Stimulated activated CD4-positive, alpha-beta T cell treated with anti-CD3 and anti-CD28 coated beads, Interleukin-15, amount 100 ng/mL, for 24 hours (primary cell): ENCODE data around the gene SENP7.
"Not testable (repeated sequence)": the region's sequence is repeated elsewhere in the genome, so short reads cannot be mapped to it uniquely, and the experiment has no call there.

Source experiments
- DNase-seq: peaks from one replicate; pipeline ENCODE4 v3.0.0-alpha.2; 2020

SENP7 gene

DNA sequence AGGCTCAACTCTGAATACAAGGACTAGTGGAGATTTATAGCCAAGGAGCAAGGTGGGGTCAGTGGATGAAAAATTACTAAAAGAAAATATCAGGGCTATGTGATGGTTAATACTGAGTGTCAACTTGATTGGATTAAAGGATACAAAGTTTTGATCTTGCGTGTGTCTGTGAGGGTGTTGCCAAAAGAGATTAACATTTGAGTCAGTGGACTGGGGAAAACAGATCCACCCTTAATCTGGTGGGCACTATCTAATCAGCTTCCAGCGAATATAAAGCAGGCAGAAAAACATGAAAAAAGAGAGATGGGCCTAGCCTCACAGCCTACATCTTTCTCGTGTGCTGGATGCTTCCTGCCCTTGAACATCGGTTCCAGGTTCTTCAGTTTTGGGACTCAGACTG is 14.4 kb upstream of the SENP7 start:
- DNase-seq: no peak

DNA sequence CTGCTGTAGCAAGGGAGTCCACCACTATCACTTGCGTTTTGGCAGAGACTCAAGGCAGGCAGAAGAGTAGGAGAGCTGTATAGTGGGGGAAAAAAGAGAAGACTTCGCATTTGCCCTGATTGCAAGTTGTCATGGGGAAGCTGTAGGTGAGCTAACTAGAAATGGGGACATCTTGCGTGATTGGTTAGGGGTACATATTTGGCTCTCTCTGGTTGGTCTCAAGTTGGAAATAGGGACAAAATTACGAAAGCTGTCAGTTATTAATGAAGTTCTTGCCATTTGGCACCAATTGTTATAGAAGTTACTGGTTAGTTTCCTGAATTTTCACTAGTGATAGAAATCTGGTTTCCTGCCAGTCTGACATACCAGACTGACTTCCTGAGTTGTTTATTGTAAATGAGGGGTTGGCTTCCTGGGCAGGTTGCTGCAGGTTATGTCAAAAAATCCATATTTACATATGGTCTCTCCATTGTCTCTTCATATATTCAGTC is 8.2 kb upstream of the SENP7 start:
- no peak for DNase-seq

- no peak for DNase-seq
These were observed 6.8 kb upstream of the SENP7 start for GRCh38 chr3:101519685-101520365.

DNA sequence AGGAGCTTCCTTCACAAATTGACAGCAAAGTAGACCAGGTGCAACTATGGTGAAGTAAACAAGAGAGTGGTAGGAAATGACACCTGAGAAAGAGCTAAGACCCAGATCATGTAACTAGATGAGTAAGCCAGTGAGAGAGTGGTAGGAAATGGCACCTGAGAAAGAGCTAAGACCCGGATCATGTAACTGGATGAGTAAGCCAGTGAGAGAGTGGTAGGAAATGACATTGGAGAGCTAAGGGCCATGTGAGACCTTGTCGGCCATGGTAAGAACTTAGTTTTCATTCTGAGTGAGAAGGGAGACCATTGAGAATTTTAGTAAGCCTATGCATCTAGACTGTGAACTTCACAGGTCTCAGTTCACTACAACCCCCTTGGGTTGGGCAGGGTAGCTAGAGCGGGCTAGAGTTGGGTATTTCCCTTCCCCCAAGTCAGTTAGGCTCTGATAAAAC is 5.4 kb upstream of the SENP7 start:
- peak; percentile 52 for DNase-seq

DNA sequence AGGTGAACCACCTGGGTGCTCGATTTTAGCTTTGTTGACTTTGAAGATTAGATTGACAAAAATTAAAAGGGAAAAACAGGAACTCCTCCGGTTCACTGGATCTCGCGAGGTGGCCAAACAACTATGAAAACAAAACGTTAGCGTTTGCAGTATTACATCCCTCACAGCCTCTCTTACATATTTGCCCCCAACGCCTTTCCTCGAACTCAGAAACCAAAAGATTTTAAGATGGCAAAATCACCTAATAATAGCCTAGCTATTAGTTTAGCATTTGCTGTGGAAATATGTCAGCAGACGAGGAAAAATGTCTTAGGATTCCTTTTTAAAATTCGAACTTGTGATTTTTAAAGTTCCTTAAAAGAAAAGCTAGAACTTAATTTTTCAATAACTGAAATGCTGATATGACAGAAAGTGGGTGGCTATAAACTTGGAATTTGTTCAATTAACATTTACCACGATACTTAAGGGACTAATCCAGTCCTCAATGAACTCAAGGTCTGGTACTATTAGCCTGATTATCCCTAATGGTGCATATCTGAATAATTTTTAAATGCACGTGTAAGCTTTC is 491 bp upstream of the SENP7 start:
- DNase-seq: no peak

GRCh38 chr3:101512396-101512645 is 691 bp downstream of the SENP7 start:
- DNase-seq: peak; percentile 45

DNA sequence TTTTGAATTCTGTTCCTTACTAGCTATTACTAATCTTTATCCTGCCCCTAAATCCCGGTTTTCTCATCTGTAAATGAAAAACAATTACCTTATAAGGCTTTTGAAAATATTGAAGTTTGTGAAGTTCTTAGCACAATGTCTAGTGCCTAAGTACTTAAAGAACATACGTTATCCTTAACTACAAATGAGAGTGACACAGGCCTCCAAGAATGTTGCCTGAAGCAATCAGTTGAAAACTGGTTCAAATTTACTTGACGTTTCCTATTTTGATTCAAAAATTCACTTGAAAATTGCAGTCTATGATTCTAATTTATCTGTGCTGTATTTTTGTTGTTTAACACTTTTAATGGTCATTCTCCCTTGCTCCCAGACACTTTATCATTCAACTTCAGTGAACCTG is 3.2 kb downstream of the SENP7 start:
- no peak for DNase-seq

- DNase-seq: no peak
These were observed 3.7 kb downstream of the SENP7 start for GRCh38 chr3:101509281-101509680.

- DNase-seq: no peak
These were observed 11.2 kb downstream of the SENP7 start for GRCh38 chr3:101501783-101502182.

DNA sequence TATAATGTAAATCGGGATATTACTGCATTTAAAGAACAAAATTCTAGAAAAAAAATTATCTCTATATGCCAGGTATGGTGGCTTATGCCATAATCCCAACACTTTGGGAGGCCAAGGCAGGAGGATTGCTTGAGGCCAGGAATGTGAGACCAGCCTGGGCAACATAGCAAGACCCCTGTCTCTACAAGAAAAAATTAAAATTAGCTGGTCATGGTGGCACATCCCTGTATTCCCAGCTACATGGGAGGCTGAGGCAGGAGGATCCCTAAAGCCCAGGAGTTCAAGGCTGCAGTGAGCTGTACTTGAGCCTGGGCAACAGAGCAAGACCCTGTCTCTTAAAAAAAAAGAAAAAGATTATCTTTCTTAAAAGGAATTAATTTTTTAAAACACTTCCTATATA is 12.8 kb downstream of the SENP7 start:
- DNase-seq: no peak

DNA sequence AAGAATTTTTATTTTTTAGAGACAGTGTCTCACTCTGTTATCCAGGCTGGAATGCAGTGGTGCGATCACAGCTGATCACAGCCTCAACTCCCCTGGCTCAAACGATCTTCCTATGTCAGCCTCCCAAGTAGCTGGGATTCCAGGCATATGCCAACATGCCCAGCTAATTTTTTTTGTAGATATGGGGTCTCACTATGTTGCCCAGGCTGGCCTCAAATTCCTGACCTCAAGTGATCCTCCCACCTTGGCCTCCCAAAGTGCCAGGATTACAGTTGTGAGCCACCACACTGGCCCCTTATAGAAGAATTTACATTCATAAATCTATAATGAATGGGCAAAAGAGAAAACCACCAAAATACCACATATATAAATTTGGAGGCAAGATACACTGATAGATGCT is 15.2 kb downstream of the SENP7 start:
- no peak for DNase-seq

GRCh38 chr3:101495552-101495951 is 17.5 kb downstream of the SENP7 start:
- DNase-seq: no peak

DNA sequence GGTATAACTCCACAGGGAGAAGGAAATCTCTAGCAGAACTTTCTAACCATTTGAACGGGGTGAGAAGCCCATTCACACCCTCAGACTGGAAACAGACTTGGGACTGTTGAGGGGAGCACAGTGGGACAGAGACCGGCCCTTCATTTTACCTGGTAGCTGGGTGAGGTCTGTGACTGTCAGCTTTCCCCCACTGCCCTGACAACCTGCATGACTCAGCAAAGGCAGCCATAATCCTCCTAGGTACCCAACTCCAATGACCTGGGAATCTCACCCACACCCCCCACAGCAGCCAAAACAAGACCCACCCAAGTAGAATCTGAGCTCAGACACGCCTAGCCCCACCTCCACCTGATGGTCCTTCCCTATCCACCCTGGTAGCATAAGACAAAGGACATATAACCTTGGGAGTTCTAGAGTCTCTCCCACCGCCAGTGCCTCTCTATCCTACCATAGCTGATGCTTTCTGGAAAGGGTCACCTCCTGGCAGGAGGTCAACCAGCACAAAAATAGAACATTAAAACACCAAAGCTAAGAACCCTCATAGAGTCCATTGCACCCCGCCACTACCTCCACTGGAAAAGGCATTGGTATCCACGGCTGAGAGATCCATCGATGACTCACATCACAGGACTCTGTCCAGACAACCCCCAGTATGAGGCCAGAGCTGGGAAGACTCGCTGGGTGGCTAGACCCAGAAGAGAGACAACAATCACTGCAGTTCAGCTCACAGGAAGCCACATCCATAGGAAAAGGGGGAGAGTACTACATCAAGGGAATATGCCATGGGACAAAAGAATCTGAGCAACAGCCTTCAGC is 28.0 kb downstream of the SENP7 start:
- no peak for DNase-seq

DNA sequence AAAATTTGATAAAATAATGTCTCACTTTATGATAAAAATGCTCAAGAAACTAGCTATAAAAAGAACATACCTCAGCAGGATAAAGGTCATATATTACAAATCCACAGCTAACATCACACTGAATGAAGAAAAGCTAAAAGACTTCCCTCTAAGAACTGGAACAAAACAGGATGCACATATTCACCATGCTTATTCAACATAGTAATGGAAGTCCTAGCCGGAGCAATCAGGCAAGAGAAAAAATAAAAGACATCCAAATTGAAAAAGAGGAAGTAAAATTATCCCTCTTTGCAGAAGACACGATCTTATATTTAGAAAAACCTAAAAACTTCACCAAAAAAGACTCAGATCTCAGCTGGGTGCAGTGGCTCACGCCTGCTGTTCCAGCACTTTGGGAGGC is 34.0 kb downstream of the SENP7 start:
- no peak for DNase-seq

DNA sequence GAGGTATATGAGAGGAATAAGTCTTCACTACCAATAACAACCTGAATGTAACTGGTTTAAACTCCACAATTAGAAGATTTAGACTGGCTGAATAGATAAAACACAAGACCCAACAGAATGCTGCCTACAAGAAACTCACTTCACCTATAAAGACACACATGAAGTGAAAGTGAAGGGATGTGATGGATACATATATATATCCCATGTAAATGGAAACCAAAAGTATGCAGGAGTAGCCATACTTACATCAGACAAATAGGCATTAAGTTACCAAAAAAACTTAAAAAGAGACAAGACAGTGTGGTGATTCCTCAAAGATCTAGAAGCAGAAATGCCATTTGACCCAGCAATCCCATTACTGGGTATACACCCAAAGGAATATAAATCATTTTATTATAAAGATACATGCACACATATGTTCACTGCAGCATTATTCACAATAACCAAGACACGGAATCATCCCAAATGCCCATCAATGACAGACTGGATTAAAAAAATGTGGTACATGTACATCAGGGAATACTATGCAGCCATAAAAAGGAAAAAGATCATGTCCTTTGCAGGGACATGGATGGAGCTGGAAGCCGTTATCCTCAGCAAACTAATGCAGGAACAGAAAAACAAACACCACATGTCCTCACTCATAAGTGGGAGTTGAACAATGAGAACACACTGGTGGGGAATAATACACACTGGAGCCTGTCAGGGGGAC is 38.0 kb downstream of the SENP7 start:
- not testable (repeated sequence) for DNase-seq

GRCh38 chr3:101468676-101469075 is 44.3 kb downstream of the SENP7 start:
- DNase-seq: not testable (repeated sequence)

GRCh38 chr3:101467310-101467663 is 45.7 kb downstream of the SENP7 start:
- DNase-seq: not testable (repeated sequence)

- peak; percentile 14 for DNase-seq
These were observed 46.3 kb downstream of the SENP7 start for GRCh38 chr3:101466465-101467309.

GRCh38 chr3:101464235-101464634 is 48.8 kb downstream of the SENP7 start:
- DNase-seq: no peak

DNA sequence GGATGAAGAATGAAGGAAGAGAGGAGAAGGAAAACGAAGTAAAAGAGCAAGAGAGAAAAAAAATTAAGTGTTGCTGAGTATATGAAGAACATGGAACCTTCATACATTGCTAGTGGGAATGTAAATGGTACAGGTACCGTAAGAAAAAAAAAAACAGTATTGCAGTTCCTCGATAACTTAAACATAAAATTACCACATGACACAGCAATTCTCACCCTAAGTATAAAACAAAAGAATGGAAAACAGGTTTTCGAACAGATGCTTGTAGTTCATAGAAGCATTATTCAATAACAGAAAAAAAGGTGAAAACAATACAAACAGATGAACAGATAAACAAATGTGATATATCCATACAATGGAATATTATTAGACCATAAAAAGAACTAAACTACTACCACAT is 51.6 kb downstream of the SENP7 start:
- DNase-seq: no peak

- no peak for DNase-seq
These were observed 54.6 kb downstream of the SENP7 start for GRCh38 chr3:101458387-101458786.

GRCh38 chr3:101454629-101455028 is 58.4 kb downstream of the SENP7 start:
- DNase-seq: no peak

DNA sequence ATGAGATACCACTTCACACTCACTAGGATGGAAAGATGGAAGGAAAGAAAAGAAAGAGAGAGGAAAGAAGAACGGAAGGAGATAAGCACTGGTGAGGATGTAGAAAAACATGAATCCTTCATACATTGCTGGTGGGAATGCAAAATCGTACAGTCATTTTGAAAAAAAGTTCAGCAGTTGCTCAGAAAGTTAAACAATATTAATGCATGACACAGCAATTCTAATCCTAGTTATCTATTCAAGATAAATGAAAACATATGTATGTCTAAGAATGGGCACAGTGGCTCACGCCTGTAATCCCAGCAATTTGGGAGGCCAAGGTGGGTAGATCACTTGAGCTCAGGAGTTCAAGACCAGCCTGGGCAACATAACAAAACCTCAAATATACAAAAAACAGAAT is 59.1 kb downstream of the SENP7 start:
- no peak for DNase-seq
